Endothelial cell of umbilical vein (primary cell): ENCODE data around the gene LDLRAD4. TPM values are rescaled to one million over a fixed set of nuclear protein-coding genes. Genes with fewer than 3 reads are reported as not detected.

Source experiments
- BruUV-seq: library from RNA; stranded (reverse); fragments of 400-500 nt; replicated peaks from 2 replicates; lab custom pipeline; 2021; lab: Mats Ljungman, UMichigan
- CTCF ChIA-PET: fragments of 300-600, 350-600 bp; sonication (Branson Sonifier 250); formaldehyde crosslinking; loops from one replicate; lab custom pipeline; 2021; ENCODE audit warnings: antibody characterized with exemption, inconsistent platforms; lab: Charles Lee
- POLR2A ChIA-PET: fragments of 300-600, 350-600 bp; sonication (Branson Sonifier 250); formaldehyde crosslinking; loops from one replicate; lab custom pipeline; 2021; ENCODE audit warnings: antibody characterized with exemption, inconsistent platforms; lab: Charles Lee
- DNase-seq: peaks from one replicate; pipeline ENCODE4 v3.0.0-alpha.2; 2011; ENCODE audit warnings: low read depth, low spot score
- FAIRE-seq: peaks from 2 replicates; lab custom pipeline; 2011; peaks lifted over from hg19 to GRCh38; lab: Jason Lieb, UNC
- H2AFZ ChIP-seq: 2 replicates; pipeline ENCODE4 v1.6.0; 2012; ENCODE audit warnings: low read depth, low read length, control low read depth, inconsistent platforms
- H3K27ac ChIP-seq: 2 replicates; pipeline ENCODE4 v1.5.1; 2011; ENCODE audit warnings: low read depth, mild to moderate bottlenecking, control low read depth, low read length, moderate library complexity; ENCODE audit not compliant: insufficient read depth
- H3K27me3 ChIP-seq, 2 experiments: 2 replicates each; pipeline versions ENCODE4 v1.6.0 to v1.6.1; 2011; ENCODE audit warnings: low read length in 2 of 2, mixed read lengths in 1 of 2; ENCODE audit not compliant: control insufficient read depth in 2 of 2, insufficient read depth in 2 of 2
- H3K36me3 ChIP-seq, 2 experiments: 2 replicates in 1 of 2; 3 replicates in 1 of 2; pipeline ENCODE4 v1.5.1; 2011; ENCODE audit warnings: low read length in 2 of 2, mild to moderate bottlenecking in 1 of 2, moderate library complexity in 1 of 2; ENCODE audit not compliant: control insufficient read depth in 2 of 2, insufficient read depth in 2 of 2; ENCODE audit errors: extremely low read depth in 1 of 2
- H3K4me1 ChIP-seq: 3 replicates; pipeline ENCODE4 v1.5.1; 2011; ENCODE audit warnings: mild to moderate bottlenecking, low read length; ENCODE audit not compliant: control insufficient read depth, insufficient read depth; ENCODE audit errors: extremely low read depth
- H3K4me2 ChIP-seq: 2 replicates; pipeline ENCODE4 v1.6.1; 2011; ENCODE audit warnings: low read length, control low read depth, mixed read lengths; ENCODE audit not compliant: insufficient read depth
- H3K4me3 ChIP-seq, 3 experiments: fragments of 200-600 bp in 1 of 3; sonication (generic), shearing (Covaris generic) in 1 of 3; replicated peaks in 1 of 3; 2 replicates each; pipeline ENCODE4 v1.5.1; 2011 to 2016; ENCODE audit warnings: control low read depth in 3 of 3, low read length in 3 of 3, mild to moderate bottlenecking in 2 of 3, inconsistent platforms in 1 of 3, low read depth in 1 of 3, moderate library complexity in 1 of 3; ENCODE audit not compliant: insufficient read depth in 1 of 3
- H3K79me2 ChIP-seq: 2 replicates; pipeline ENCODE4 v1.6.0; 2012; ENCODE audit warnings: low read length, inconsistent platforms; ENCODE audit not compliant: control insufficient read depth, insufficient read depth
- H3K9ac ChIP-seq: replicated peaks from 2 replicates; pipeline ENCODE3; 2011; ENCODE audit warnings: low read length, control low read depth; ENCODE audit not compliant: insufficient read depth; ENCODE audit errors: extremely low read depth
- H3K9me1 ChIP-seq: replicated peaks from 3 replicates; pipeline ENCODE4 v1.6.0; 2011; ENCODE audit warnings: mild to moderate bottlenecking, low read length; ENCODE audit not compliant: control insufficient read depth, insufficient read depth; ENCODE audit errors: extremely low read depth
- H3K9me3 ChIP-seq: replicated peaks from 2 replicates; pipeline ENCODE4 v1.5.1; 2012; ENCODE audit warnings: low read length, inconsistent platforms; ENCODE audit not compliant: control insufficient read depth, insufficient read depth
- H4K20me1 ChIP-seq: replicated peaks from 2 replicates; pipeline ENCODE3; 2011; ENCODE audit warnings: mild to moderate bottlenecking, low read length; ENCODE audit not compliant: control insufficient read depth, insufficient read depth; ENCODE audit errors: extremely low read depth
- EZH2 ChIP-seq: IDR thresholded peaks from 2 replicates; pipeline ENCODE4 v1.6.1; 2012; ENCODE audit warnings: borderline replicate concordance, low read depth, mild to moderate bottlenecking, moderate library complexity, low read length, inconsistent platforms; ENCODE audit not compliant: severe bottlenecking
- JUN ChIP-seq: IDR thresholded peaks from 2 replicates; pipeline ENCODE4 v1.6.1; 2011; ENCODE audit warnings: borderline replicate concordance, low read depth; ENCODE audit not compliant: insufficient read length, insufficient read depth
- dilution Hi-C: fragments of 300-500 bp; cut with MboI; formaldehyde crosslinking; loops from one replicate; pipeline ENCODE4 v1.15.0; 2019; ENCODE audit warnings: low sequenced_read_pairs; ENCODE audit not compliant: extremely low pct_ligation_motif_present
- intact Hi-C: fragments of 100-400 bp; cut with micrococcal nuclease; formaldehyde crosslinking; loops from one replicate; pipeline ENCODE4 v1.10.0; 2022
- polyA plus RNA-seq, 4 experiments: library from polyadenylated mRNA; depleted of rRNA in 3 of 4; stranded (reverse) in 3 of 4; unstranded in 1 of 4; fragments of >200 nt; gene quantifications; 2 replicates each; pipeline versions ENCODE4 v1.2.1 to v1.2.3, GENCODE V29; 2011 to 2012; ENCODE audit warnings: missing spikeins in 1 of 4
- total RNA-seq: library from RNA; stranded (reverse); gene quantifications from 2 replicates; pipeline ENCODE4 v1.2.3, GENCODE V29; 2021
- TF ChIP-seq, protein P1 (sequence below): IDR thresholded peaks from 2 replicates; pipeline ENCODE4 v1.6.1; 2011; ENCODE audit not compliant: insufficient read depth, insufficient read length

LDLRAD4 gene
- total and polyA plus RNA-seq, 2 donors (not counting 3 experiments of a cell fraction or from before 2014, with no cell fraction given): 5.2 to 6.5 TPM

DNA sequence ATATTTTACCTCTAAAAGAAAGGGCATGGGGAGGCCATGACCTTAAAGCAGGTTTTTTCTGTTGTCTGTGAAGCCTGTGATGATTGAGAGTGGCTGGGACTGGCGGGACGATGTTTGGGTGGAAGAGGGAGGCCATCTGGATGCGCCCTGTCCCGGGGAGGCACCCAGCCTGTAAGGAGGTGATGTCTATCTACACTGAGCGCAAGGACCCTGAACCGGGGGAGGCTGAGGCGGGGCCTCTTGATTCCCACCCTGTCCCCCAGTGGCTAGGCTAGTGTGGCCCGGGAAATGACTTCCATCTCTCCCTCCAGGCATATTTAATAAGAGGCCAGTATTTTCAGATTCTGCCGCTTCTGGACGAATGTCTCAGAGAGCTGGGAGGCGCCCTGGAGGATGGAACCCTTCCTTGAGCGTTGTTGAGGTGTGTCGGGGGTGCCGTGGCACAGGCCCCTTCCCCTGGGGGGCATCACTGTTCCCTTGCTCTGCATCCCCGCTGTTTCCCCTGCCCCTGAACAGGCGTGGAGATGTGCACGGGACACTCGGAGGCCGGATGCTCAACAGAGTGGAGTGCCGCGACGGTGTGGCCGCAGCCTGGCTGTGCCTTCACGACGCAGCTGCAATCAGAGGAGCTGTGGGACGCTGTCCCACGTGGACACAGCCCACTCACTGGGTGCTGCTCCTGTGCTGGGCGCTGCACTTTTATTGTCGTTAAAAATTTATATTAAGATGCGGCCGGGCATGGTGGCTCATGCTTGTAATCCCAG lies 185.4 kb downstream of the LDLRAD4 start:
- H3K4me3 ChIP-seq: no peak overlapping the region
- intact Hi-C loops: no loop called here
- H3K4me1 ChIP-seq: no peaks in the 10 kb centered on the region
- ChIA-PET CTCF (interaction anchor here (0.6 to 1.3 kb wide), 2 partner anchors 9 to 153 kb away, joined by 3 read pairs; no protein-coding TSS in a partner anchor), POLR2A (no interaction called here)
- H3K36me3 ChIP-seq: no peaks in the 10 kb centered on the region
- H4K20me1 ChIP-seq: no peaks in the 10 kb centered on the region
- H3K27me3 ChIP-seq: no peaks in the 10 kb centered on the region
- H3K9me1 ChIP-seq: no peaks in the 10 kb centered on the region
- dilution Hi-C loops: no loop called here
- no peak for DNase-seq
- no peak overlapping the region for H3K9ac ChIP-seq
- H2AFZ ChIP-seq: no peak overlapping the region
- H3K27ac ChIP-seq: no peak overlapping the region
- no peak for FAIRE-seq
- TF ChIP-seq EZH2: no peak
- no peak overlapping the region for H3K4me2 ChIP-seq
- no TSS peak for BruUV-seq
- H3K9me3 ChIP-seq: no peaks in the 10 kb centered on the region
- no peaks in the 10 kb centered on the region for H3K79me2 ChIP-seq

DNA sequence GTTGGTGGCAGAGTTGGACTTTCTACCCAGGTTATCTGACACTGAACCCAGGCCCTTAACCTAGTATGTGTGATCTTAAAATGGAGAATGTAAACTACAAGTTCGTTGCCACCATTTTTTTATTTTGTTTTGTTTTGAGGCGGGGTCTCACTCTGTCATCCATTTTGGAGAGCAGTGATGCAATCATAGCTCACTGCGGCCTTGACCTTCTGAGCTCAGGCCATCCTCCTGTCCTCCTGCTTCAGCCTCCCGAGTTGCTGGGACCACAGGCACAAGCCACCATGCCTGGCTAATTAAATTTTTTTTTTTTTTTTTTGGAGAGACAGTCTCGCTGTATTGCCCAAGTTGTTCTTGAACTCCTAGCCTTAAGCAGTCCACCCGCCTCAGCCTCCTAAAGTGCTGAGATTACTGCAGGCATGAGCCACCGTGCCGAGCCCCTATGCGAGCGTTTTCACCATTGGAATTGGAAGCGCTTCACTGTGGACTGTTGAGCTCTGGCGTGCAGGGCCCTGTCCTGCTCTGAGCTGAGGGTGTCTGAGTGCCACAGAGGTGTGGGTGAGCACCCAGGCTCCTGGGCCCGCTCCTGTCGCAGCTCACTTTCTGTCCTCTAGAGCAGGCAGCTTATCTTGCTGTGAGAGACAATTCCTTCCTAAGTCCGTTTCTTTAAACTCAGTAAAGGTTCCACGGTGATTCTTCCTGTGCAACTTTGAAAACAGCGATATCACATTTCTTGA lies 186.9 kb downstream of the LDLRAD4 start:
- no peak overlapping the region for H2AFZ ChIP-seq
- H3K4me3 ChIP-seq: no peak overlapping the region
- H3K4me2 ChIP-seq: no peak overlapping the region
- CTCF ChIA-PET: interaction anchor here (0.9 to 2.2 kb wide), 3 partner anchors 11 to 125 kb away, joined by 3 to 5 read pairs (median 3); no protein-coding TSS in a partner anchor
- H3K9me3 ChIP-seq: no peaks in the 10 kb centered on the region
- BruUV-seq: no TSS peak
- H3K79me2 ChIP-seq: no peaks in the 10 kb centered on the region
- TF ChIP-seq JUN: no peak
- TF ChIP-seq EZH2: no peak
- TF ChIP-seq, protein P1, sequence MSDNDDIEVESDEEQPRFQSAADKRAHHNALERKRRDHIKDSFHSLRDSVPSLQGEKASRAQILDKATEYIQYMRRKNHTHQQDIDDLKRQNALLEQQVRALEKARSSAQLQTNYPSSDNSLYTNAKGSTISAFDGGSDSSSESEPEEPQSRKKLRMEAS: no peak
- FAIRE-seq: no peak
- intact Hi-C loops (no loop called here), dilution Hi-C loops (no loop called here)
- no peaks in the 10 kb centered on the region for H4K20me1 ChIP-seq
- DNase-seq: no peak
- no peaks in the 10 kb centered on the region for H3K36me3 ChIP-seq
- POLR2A ChIA-PET: no interaction called here
- H3K27me3 ChIP-seq: no peaks in the 10 kb centered on the region
- no peak overlapping the region for H3K9ac ChIP-seq
- no peaks in the 10 kb centered on the region for H3K9me1 ChIP-seq
- H3K4me1 ChIP-seq: no peaks in the 10 kb centered on the region
- H3K27ac ChIP-seq: no peak overlapping the region
